ENCODE data around the gene IFITM10. TPM values are rescaled to one million over a fixed set of nuclear protein-coding genes. Genes with fewer than 3 reads are reported as not detected.

The IFITM10 gene
- total RNA-seq, 1 experiment from 2014 or later = not detected

- Histone ChIP-seq H3K36me3 (ENCODE audit: insufficient read depth, low read length, poor library complexity, severe bottlenecking) (no peaks in the 10 kb centered on the region), H3K4me1 (ENCODE audit: insufficient read depth, low read length, poor library complexity, severe bottlenecking) (no peaks in the 10 kb centered on the region), H3K9me3 (ENCODE audit: low read depth, low read length, poor library complexity, severe bottlenecking) (no peaks in the 10 kb centered on the region), H3K27me3 (replicated peaks; ENCODE audit: insufficient read depth, low read depth, low read length, poor library complexity) (no peaks in the 10 kb centered on the region), H3K4me3 (ENCODE audit: low read depth, low read length, poor library complexity, severe bottlenecking) (no peak overlapping the region), H3K27ac (ENCODE audit: low read depth, low read length, poor library complexity, severe bottlenecking) (no peak overlapping the region)
- POLR2A ChIA-PET (ENCODE audit: low non-redundant PET) = no interaction called here
- CTCF ChIA-PET = no interaction called here
- TF ChIP-seq EZH2 (IDR thresholded peaks at IDR 0.05; ENCODE audit: borderline replicate concordance, low read depth, low read length, poor library complexity, severe bottlenecking) (no peak), CTCF (conservative IDR thresholded peaks at IDR 0.05; ENCODE audit: low read depth, low read length) (no peak)
- DNase-seq (ENCODE audit: low spot score) = no peak
- BruUV-seq (replicated peaks) = no TSS peak
- intact Hi-C loops (cut with micrococcal nuclease; ENCODE audit: unreplicated experiment) = no loop called here
These were observed 15.1 kb downstream of the IFITM10 start for GRCh38 chr11:1735271-1735670.

GRCh38 chr11:1734641-1735081 lies 15.7 kb downstream of the IFITM10 start:
- Histone ChIP-seq H3K9me3 (ENCODE audit: low read depth, low read length, poor library complexity, severe bottlenecking) (no peaks in the 10 kb centered on the region), H3K4me3 (ENCODE audit: low read depth, low read length, poor library complexity, severe bottlenecking) (no peak overlapping the region), H3K27ac (ENCODE audit: low read depth, low read length, poor library complexity, severe bottlenecking) (no peak overlapping the region), H3K4me1 (ENCODE audit: insufficient read depth, low read length, poor library complexity, severe bottlenecking) (no peaks in the 10 kb centered on the region), H3K36me3 (ENCODE audit: insufficient read depth, low read length, poor library complexity, severe bottlenecking) (no peaks in the 10 kb centered on the region), H3K27me3 (replicated peaks; ENCODE audit: insufficient read depth, low read depth, low read length, poor library complexity) (no peaks in the 10 kb centered on the region)
- ChIA-PET CTCF (no interaction called here), POLR2A (ENCODE audit: low non-redundant PET) (no interaction called here)
- intact Hi-C loops (cut with micrococcal nuclease; ENCODE audit: unreplicated experiment) = no loop called here
- TF ChIP-seq CTCF (conservative IDR thresholded peaks at IDR 0.05; ENCODE audit: low read depth, low read length) (no peak), EZH2 (IDR thresholded peaks at IDR 0.05; ENCODE audit: borderline replicate concordance, low read depth, low read length, poor library complexity, severe bottlenecking) (no peak)
- DNase-seq (ENCODE audit: low spot score) = no peak
- BruUV-seq (replicated peaks) = no TSS peak

- H3K27me3 ChIP-seq (replicated peaks; ENCODE audit: insufficient read depth, low read depth, low read length, poor library complexity) = no peaks in the 10 kb centered on the region
- no peak for DNase-seq (ENCODE audit: low spot score)
- no peaks in the 10 kb centered on the region for H3K36me3 ChIP-seq (ENCODE audit: insufficient read depth, low read length, poor library complexity, severe bottlenecking)
- no peak overlapping the region for H3K27ac ChIP-seq (ENCODE audit: low read depth, low read length, poor library complexity, severe bottlenecking)
- no peaks in the 10 kb centered on the region for H3K4me1 ChIP-seq (ENCODE audit: insufficient read depth, low read length, poor library complexity, severe bottlenecking)
- no peaks in the 10 kb centered on the region for H3K9me3 ChIP-seq (ENCODE audit: low read depth, low read length, poor library complexity, severe bottlenecking)
- intact Hi-C loops (cut with micrococcal nuclease; ENCODE audit: unreplicated experiment) = no loop called here
- no peak overlapping the region for H3K4me3 ChIP-seq (ENCODE audit: low read depth, low read length, poor library complexity, severe bottlenecking)
- BruUV-seq (replicated peaks) = no TSS peak
- POLR2A ChIA-PET (ENCODE audit: low non-redundant PET) = no interaction called here
- CTCF ChIA-PET = no interaction called here
- TF ChIP-seq EZH2 (IDR thresholded peaks at IDR 0.05; ENCODE audit: borderline replicate concordance, low read depth, low read length, poor library complexity, severe bottlenecking) = no peak
- TF ChIP-seq CTCF (conservative IDR thresholded peaks at IDR 0.05; ENCODE audit: low read depth, low read length) = no peak
These were observed 16.4 kb downstream of the IFITM10 start for GRCh38 chr11:1733716-1734640.

Data from A673 (cell line).